Panc1 (cell line): ENCODE measurements around the gene RAB3B. TPM values are rescaled to one million over a fixed set of nuclear protein-coding genes. Genes with fewer than 3 reads are reported as not detected.

ENCODE experiments used
- ATAC-seq: fragments of 200-7000 bp; cut with Tn5 transposase; 2 replicates; pipeline ENCODE4 v1.9.1; 2020; ENCODE audit warnings: mild to moderate bottlenecking, moderate library complexity
- BruUV-seq: library from RNA; stranded (reverse); fragments of 400-500 nt; replicated peaks from 2 replicates; lab custom pipeline; 2021; lab: Mats Ljungman, UMichigan
- CTCF ChIA-PET: fragments of 300-600 bp; sonication (Branson Sonifier 250); formaldehyde crosslinking; loops from one replicate; lab custom pipeline; 2022; ENCODE audit warnings: antibody characterized with exemption; lab: Charles Lee
- POLR2A ChIA-PET: fragments of 300-600 bp; sonication (Branson Sonifier 250); formaldehyde crosslinking; loops from one replicate; lab custom pipeline; 2022; ENCODE audit warnings: antibody characterized with exemption; lab: Charles Lee
- DNase-seq: peaks from one replicate; pipeline ENCODE4 v3.0.0-alpha.2; 2010; ENCODE audit warnings: low read depth, low spot score
- H3K27ac ChIP-seq: 2 replicates; pipeline ENCODE4 v1.5.1; 2011; ENCODE audit warnings: mild to moderate bottlenecking, low read length, inconsistent platforms
- H3K27me3 ChIP-seq: fragments of 200-500 bp; sonication (Bioruptor generic); 2 replicates; pipeline ENCODE4 v1.6.0; 2014; ENCODE audit warnings: low read length, inconsistent platforms; ENCODE audit not compliant: control insufficient read depth, insufficient read depth
- H3K36me3 ChIP-seq: fragments of 200-500 bp; sonication (Bioruptor generic); 2 replicates; pipeline ENCODE4 v1.5.1; 2014; ENCODE audit warnings: inconsistent platforms, mild to moderate bottlenecking, low read length, moderate library complexity; ENCODE audit not compliant: control insufficient read depth, insufficient read depth
- H3K4me1 ChIP-seq: 2 replicates; pipeline ENCODE4 v1.5.1; 2011; ENCODE audit warnings: inconsistent platforms, mild to moderate bottlenecking, low read length, moderate library complexity; ENCODE audit not compliant: control insufficient read depth, insufficient read depth
- H3K4me3 ChIP-seq, 2 experiments: 2 replicates each; pipeline ENCODE4 v1.5.1; 2011 to 2012; ENCODE audit warnings: low read depth in 2 of 2, low read length in 2 of 2, mild to moderate bottlenecking in 2 of 2, inconsistent platforms in 1 of 2, moderate library complexity in 1 of 2
- H3K9me3 ChIP-seq: fragments of 200-500 bp; sonication (Bioruptor generic); 2 replicates; pipeline ENCODE4 v1.5.1; 2014; ENCODE audit warnings: low read depth, mild to moderate bottlenecking, inconsistent platforms, low read length, moderate library complexity; ENCODE audit not compliant: control insufficient read depth, insufficient read depth
- CTCF ChIP-seq: fragments of 450-650 bp; IDR thresholded peaks from 2 replicates; pipeline ENCODE4 v1.5.1; 2017; ENCODE audit warnings: mild to moderate bottlenecking
- POLR2AphosphoS5 ChIP-seq: IDR thresholded peaks from 2 replicates; pipeline ENCODE4 v1.6.1; 2012; ENCODE audit warnings: mild to moderate bottlenecking, low read depth, low read length, moderate library complexity
- REST ChIP-seq, 2 experiments: IDR thresholded peaks; 2 replicates each; pipeline ENCODE4 v1.6.1; 2011 to 2012; ENCODE audit warnings: low read depth in 2 of 2, control low read depth in 1 of 2, low read length in 1 of 2, mild to moderate bottlenecking in 1 of 2, moderate library complexity in 1 of 2; ENCODE audit not compliant: insufficient read depth in 1 of 2
- SIN3A ChIP-seq: IDR thresholded peaks from 2 replicates; pipeline ENCODE4 v1.6.1; 2012; ENCODE audit warnings: low read depth, mild to moderate bottlenecking, low read length, moderate library complexity, borderline replicate concordance; ENCODE audit not compliant: insufficient read depth
- TCF7L2 ChIP-seq: IDR thresholded peaks from 2 replicates; pipeline ENCODE4 v1.6.1; 2011; ENCODE audit warnings: mild to moderate bottlenecking, low read depth, low read length, inconsistent platforms
- in situ Hi-C: cut with HindIII; loops from 2 replicates; pipeline ENCODE4 v1.10.0; 2016; ENCODE audit warnings: low sequenced_read_pairs, low pct_unique_long_range_greater_than_20kb
- intact Hi-C: fragments of 100-400 bp; cut with micrococcal nuclease; formaldehyde crosslinking; loops from one replicate; pipeline ENCODE4 v1.10.0; 2022; ENCODE audit not compliant: unreplicated experiment
- total RNA-seq: library from RNA; stranded (reverse); gene quantifications from one replicate; pipeline ENCODE4 v1.2.1, GENCODE V29; 2021; ENCODE audit not compliant: unreplicated experiment

Gene RAB3B
- total RNA-seq, 1 experiment from 2014 or later: 1.2 TPM

- TF ChIP-seq CTCF (no peak), POLR2AphosphoS5 (no peak), REST (IDR thresholded peaks at IDR 0.05; ENCODE audit: insufficient read depth in 1 of 2, low read depth in 2 of 2, low read length in 1 of 2) (no peak), SIN3A (no peak), TCF7L2 (no peak)
- Histone ChIP-seq H3K4me3 (no peak overlapping the region), H3K9me3 (no peaks in the 10 kb centered on the region), H3K36me3 (no peaks in the 10 kb centered on the region), H3K27ac (no peak overlapping the region), H3K27me3 (peaks cover 5% of the 10 kb centered on the region; the same call in 1 of the 2 replicates), H3K4me1 (no peaks in the 10 kb centered on the region)
- in situ Hi-C loops: no loop called here
- intact Hi-C loops: no loop called here
- ChIA-PET POLR2A (no interaction called here), CTCF (no interaction called here)
- DNase-seq: no peak
- ATAC-seq: no peak
- BruUV-seq: no TSS peak
Observed at GRCh38 chr1:51915951-51916350, 74.5 kb downstream of the RAB3B start.

GRCh38 chr1:51912881-51913280 lies 77.6 kb downstream of the RAB3B start:
- ATAC-seq: no peak
- CTCF ChIA-PET: interaction anchor here (0.6 kb wide), 1 partner anchor 1579 kb away, joined by 5 read pairs; no protein-coding TSS in a partner anchor
- Histone ChIP-seq H3K4me3 (no peak overlapping the region), H3K27me3 (peaks cover 10% of the 10 kb centered on the region; the same call in 1 of the 2 replicates), H3K9me3 (no peaks in the 10 kb centered on the region), H3K27ac (no peak overlapping the region), H3K36me3 (no peaks in the 10 kb centered on the region), H3K4me1 (no peaks in the 10 kb centered on the region)
- POLR2A ChIA-PET: no interaction called here
- intact Hi-C loops: no loop called here
- TF ChIP-seq TCF7L2: no peak
- TF ChIP-seq CTCF: no peak
- no peak for TF ChIP-seq POLR2AphosphoS5
- TF ChIP-seq SIN3A: no peak
- TF ChIP-seq REST (IDR thresholded peaks at IDR 0.05; ENCODE audit: insufficient read depth in 1 of 2, low read depth in 2 of 2, low read length in 1 of 2): no peak
- in situ Hi-C loops: no loop called here
- BruUV-seq: no TSS peak
- DNase-seq: no peak
